K562 (cell line): Measurements from ENCODE around the gene PITHD1. TPM values are rescaled to one million over a fixed set of nuclear protein-coding genes. Genes with fewer than 3 reads are reported as not detected.
A peak's percentile ranks its signal among the peaks of the same experiment; 100 is the strongest.

Experiments
- ATF1 ChIP-seq, 2 experiments: fragments of 450-650 bp in 1 of 2; IDR thresholded peaks; 2 replicates each; pipeline ENCODE4 v1.6.1; 2016; ENCODE audit warnings: missing compliant biosample characterization in 1 of 2, missing genetic modification characterization in 1 of 2
- ATF7 ChIP-seq: fragments of 450-650 bp; IDR thresholded peaks from 2 replicates; pipeline ENCODE4 v1.7.1; 2014; ENCODE audit warnings: mild to moderate bottlenecking, moderate library complexity
- EP400 ChIP-seq: fragments of 450-650 bp; IDR thresholded peaks from 2 replicates; pipeline ENCODE4 v1.6.1; 2017; ENCODE audit warnings: antibody characterized with exemption, mild to moderate bottlenecking, moderate library complexity
- ETS1 ChIP-seq: conservative IDR thresholded peaks from 2 replicates; pipeline ENCODE4 v1.6.1; 2011; ENCODE audit warnings: low read depth, mild to moderate bottlenecking, low read length; ENCODE audit not compliant: control insufficient read depth
- HDAC2 ChIP-seq: fragments of 450-650 bp; IDR thresholded peaks from 2 replicates; pipeline ENCODE4 v1.6.1; 2016; ENCODE audit warnings: mild to moderate bottlenecking
- MYNN ChIP-seq, 2 experiments: sonication (generic); formaldehyde crosslinking in 1 of 2; IDR thresholded peaks; 2 replicates each; pipeline versions ENCODE4 v1.5.0 to v1.6.1; 2016 to 2020; ENCODE audit warnings: antibody characterized with exemption in 1 of 2, missing genetic modification reagents in 1 of 2
- NCOR1 ChIP-seq: fragments of 450-650 bp; IDR thresholded peaks from 2 replicates; pipeline ENCODE4 v1.6.1; 2016; ENCODE audit warnings: mild to moderate bottlenecking, moderate library complexity
- RBM39 ChIP-seq: fragments of 200-400 bp; formaldehyde crosslinking; optimal IDR thresholded peaks from 2 replicates; pipeline ENCODE3; 2018; ENCODE audit warnings: low read depth, low read length
- ZBTB40 ChIP-seq, 2 experiments: fragments of 450-650 bp in 1 of 2; sonication (generic) in 1 of 2; formaldehyde crosslinking in 1 of 2; IDR thresholded peaks; 2 replicates each; pipeline versions ENCODE4 v1.7.1 to v1.9.0; 2016 to 2022; ENCODE audit warnings: inconsistent platforms in 1 of 2, mild to moderate bottlenecking in 1 of 2, missing genetic modification reagents in 1 of 2
- polyA plus RNA-seq, 8 experiments: library from polyadenylated mRNA; depleted of rRNA in 4 of 8; stranded (reverse) in 5 of 8; unstranded in 3 of 8; fragments of >200 nt; fragmentation: Nextera tagmentation in 2 of 8; fragmentation: Illumina TruSeq in 1 of 8; extraction: Ambion mirVana in 2 of 8; extraction: Trizol in 1 of 8; gene quantifications; 2 replicates each; pipeline versions ENCODE4 v1.2.1 to v1.2.3, GENCODE V29; 2011 to 2014; ENCODE audit warnings: inconsistent platforms in 1 of 8, missing spikeins in 1 of 8
- total RNA-seq, 7 experiments: library from RNA; depleted of rRNA in 6 of 7; stranded (reverse); fragments of >200 nt in 6 of 7; fragmentation: Illumina TruSeq in 2 of 7; extraction: Trizol in 2 of 7; gene quantifications; 2 replicates each; pipeline versions ENCODE4 v1.2.1 to v1.2.3, GENCODE V29; 2011 to 2021; ENCODE audit warnings: low replicate concordance in 1 of 7
- TF ChIP-seq, protein P1 (sequence below): fragments of 250-450 bp; sonication (Bioruptor Pico); IDR thresholded peaks from 2 replicates; pipeline ENCODE4 v1.4.0; 2020
- TF ChIP-seq, protein P2 (sequence below), 2 experiments: fragments of 250-450 bp in 1 of 2; fragments of 450-650 bp in 1 of 2; sonication (Bioruptor Pico) in 1 of 2; IDR thresholded peaks; 2 replicates each; pipeline versions ENCODE4 v1.6.1 to v1.8.0; 2016 to 2021; ENCODE audit warnings: mild to moderate bottlenecking in 2 of 2, moderate library complexity in 2 of 2, missing compliant biosample characterization in 1 of 2, missing genetic modification characterization in 1 of 2

Gene PITHD1
- total and polyA plus RNA-seq, 9 of the 15 experiments (the other 6 are each of a cell fraction or from before 2014, with no cell fraction given) = 46.5 to 175 (median 149) TPM

DNA sequence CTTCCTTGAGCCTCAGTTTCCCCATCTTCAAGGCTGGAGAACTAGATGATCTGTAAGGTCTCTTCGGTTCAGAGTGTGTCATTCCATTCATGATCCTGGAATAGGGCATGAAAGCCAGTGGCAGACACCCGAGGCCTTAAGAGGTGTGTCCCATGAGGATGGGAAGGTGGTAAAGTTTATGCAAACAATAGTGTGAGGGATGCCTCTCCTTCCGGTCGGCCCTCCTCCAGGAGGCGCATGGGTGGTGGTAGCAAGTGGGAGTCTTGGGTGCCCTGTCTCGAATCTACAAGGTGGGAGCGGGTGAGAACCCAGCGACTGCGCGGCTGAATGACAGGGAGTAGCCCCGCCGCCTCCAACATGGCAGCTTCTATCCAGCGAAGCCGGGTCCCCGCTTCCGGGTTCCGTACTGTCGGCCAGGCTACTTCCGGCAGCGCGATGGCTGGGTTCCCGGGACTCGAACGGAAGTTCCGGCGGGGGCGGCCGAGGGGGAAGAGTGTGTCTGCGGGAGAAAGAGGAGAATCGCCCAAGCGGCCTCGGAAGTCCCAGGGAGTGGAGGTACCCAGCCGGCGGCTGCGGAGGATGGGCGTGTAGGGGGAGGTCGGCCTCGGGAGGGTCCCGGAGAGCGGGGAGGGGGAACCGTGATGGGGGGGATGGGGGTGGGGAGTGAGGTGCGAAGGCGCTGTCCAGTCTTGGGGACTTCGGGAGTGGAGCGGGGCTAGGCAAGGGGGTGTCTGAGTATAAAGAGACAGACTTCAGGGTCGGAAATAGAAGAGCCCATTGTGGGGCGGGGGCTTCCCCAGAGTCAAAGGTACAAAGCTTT lies 12.7 kb downstream of the PITHD1 start, which contains the start of gene LYPLA2 (continued):
- TF ChIP-seq ZBTB40 (IDR thresholded peaks at IDR 0.05) (peak; percentile 99), ZBTB40 (CRISPR knock-in tag; IDR thresholded peaks at IDR 0.05) (no peak), HDAC2 (peak; percentile 61), ATF7 (peak; percentile 72), EP400 (peak; percentile 78), MYNN (IDR thresholded peaks at IDR 0.05) (peak; percentile 48; the same call in 1 of the 2 replicates), MYNN (CRISPR knock-in tag; IDR thresholded peaks at IDR 0.05) (no peak), NCOR1 (peak; percentile 49), ATF1 (CRISPR knock-in tag; IDR thresholded peaks at IDR 0.05) (no peak), ATF1 (tag; IDR thresholded peaks at IDR 0.05) (peak; percentile 53), RBM39 (no peak), ETS1 (peak; percentile 75; the same call in 1 of the 2 replicates)
- TF ChIP-seq, protein P1, sequence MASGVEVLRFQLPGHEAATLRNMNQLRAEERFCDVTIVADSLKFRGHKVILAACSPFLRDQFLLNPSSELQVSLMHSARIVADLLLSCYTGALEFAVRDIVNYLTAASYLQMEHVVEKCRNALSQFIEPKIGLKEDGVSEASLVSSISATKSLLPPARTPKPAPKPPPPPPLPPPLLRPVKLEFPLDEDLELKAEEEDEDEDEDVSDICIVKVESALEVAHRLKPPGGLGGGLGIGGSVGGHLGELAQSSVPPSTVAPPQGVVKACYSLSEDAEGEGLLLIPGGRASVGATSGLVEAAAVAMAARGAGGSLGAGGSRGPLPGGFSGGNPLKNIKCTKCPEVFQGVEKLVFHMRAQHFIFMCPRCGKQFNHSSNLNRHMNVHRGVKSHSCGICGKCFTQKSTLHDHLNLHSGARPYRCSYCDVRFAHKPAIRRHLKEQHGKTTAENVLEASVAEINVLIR = peak; percentile 28; the same call in 1 of the 2 replicates
- TF ChIP-seq, protein P2, sequence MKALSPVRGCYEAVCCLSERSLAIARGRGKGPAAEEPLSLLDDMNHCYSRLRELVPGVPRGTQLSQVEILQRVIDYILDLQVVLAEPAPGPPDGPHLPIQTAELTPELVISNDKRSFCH (CRISPR knock-in tag; IDR thresholded peaks at IDR 0.05) = no peak
- TF ChIP-seq, protein P2 (tag; IDR thresholded peaks at IDR 0.05) = peak; percentile 53; the same call in 1 of the 2 replicates
